ENCODE data around the gene KLK12. TPM values are rescaled to one million over a fixed set of nuclear protein-coding genes. Genes with fewer than 3 reads are reported as not detected.

KLK12 gene
- total and polyA plus RNA-seq, 9 of the 15 experiments (the other 6 are each of a cell fraction or from before 2014, with no cell fraction given): not detected

DNA sequence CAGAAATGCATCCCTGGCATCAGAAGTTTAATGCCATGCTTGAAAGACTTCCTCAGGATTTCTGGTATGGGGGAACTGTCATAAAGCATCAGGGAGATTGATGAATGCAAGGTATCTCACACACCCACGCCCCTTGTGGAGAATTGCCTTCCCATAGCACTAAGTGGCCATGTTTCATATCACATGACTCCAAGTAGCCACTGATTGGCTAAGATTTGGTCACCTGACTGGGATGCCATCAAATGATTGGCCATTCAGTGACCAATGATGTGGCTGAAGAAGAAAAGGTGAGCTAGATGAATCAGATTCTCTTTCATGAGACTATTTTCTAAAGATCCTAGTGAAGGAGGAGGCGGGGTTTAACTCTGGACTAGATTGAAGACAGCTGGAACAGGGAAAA, 40.7 kb downstream of the KLK12 start:
- 6% methylated on average over 2 of the region's 2 CpGs for WGBS (ENCODE audit: insufficient coverage, low coverage, missing lambda C conversion rate)
- Histone ChIP-seq H3K4me3 (no peak overlapping the region), H3K9me1 (ENCODE audit: control insufficient read depth, insufficient read depth, low read length) (no peaks in the 10 kb centered on the region), H2AFZ (ENCODE audit: low read depth, low read length) (peak overlapping the region; percentile 44; the same call in 1 of the 2 replicates), H4K20me1 (replicated peaks; ENCODE audit: control insufficient read depth, insufficient read depth, low read length) (no peaks in the 10 kb centered on the region), H3K27me3 (ENCODE audit: control insufficient read depth in 2 of 2, insufficient read depth in 2 of 2, low read length in 2 of 2) (peaks cover 0 to 18% of the 10 kb centered on the region in 2 experiments; a peak in 3 of 5 replicates), H3K4me2 (ENCODE audit: insufficient read depth, low read length) (no peak overlapping the region), H3K36me3 (ENCODE audit: control insufficient read depth, insufficient read depth, low read length) (no peaks in the 10 kb centered on the region), H3K9ac (ENCODE audit: insufficient read depth in 1 of 2, low read depth in 2 of 2, low read length in 2 of 2) (no peak overlapping the region), H3K9me3 (replicated peaks; ENCODE audit: control insufficient read depth, insufficient read depth, low read depth, low read length) (no peaks in the 10 kb centered on the region; the same call in 1 of the 2 replicates), H3K27ac (ENCODE audit: extremely low read depth, low read depth, low read length) (no peak overlapping the region), H3K79me2 (ENCODE audit: control insufficient read depth, insufficient read depth, low read length) (no peaks in the 10 kb centered on the region), H3K4me1 (replicated peaks in 1 of 2; ENCODE audit: control insufficient read depth in 2 of 2, insufficient read depth in 2 of 2, low read length in 2 of 2) (no peaks in the 10 kb centered on the region)
- CTCF ChIA-PET (ENCODE audit: low intra/inter-chr PET ratio): no interaction called here
- POLR2A ChIA-PET: no interaction called here
- ATAC-seq: peak; percentile 88
- peak; percentile 86 for FAIRE-seq
- intact Hi-C loops (cut with micrococcal nuclease) (no loop called here), in situ Hi-C loops (cut with MboI) (no loop called here)
- no TSS peak for BruUV-seq (replicated peaks)
- DNase-seq (ENCODE audit: extremely low read depth in 1 of 4, low spot score in 3 of 4): peak; percentile 54 to 77 (median 72)
- TF ChIP-seq, protein P1, sequence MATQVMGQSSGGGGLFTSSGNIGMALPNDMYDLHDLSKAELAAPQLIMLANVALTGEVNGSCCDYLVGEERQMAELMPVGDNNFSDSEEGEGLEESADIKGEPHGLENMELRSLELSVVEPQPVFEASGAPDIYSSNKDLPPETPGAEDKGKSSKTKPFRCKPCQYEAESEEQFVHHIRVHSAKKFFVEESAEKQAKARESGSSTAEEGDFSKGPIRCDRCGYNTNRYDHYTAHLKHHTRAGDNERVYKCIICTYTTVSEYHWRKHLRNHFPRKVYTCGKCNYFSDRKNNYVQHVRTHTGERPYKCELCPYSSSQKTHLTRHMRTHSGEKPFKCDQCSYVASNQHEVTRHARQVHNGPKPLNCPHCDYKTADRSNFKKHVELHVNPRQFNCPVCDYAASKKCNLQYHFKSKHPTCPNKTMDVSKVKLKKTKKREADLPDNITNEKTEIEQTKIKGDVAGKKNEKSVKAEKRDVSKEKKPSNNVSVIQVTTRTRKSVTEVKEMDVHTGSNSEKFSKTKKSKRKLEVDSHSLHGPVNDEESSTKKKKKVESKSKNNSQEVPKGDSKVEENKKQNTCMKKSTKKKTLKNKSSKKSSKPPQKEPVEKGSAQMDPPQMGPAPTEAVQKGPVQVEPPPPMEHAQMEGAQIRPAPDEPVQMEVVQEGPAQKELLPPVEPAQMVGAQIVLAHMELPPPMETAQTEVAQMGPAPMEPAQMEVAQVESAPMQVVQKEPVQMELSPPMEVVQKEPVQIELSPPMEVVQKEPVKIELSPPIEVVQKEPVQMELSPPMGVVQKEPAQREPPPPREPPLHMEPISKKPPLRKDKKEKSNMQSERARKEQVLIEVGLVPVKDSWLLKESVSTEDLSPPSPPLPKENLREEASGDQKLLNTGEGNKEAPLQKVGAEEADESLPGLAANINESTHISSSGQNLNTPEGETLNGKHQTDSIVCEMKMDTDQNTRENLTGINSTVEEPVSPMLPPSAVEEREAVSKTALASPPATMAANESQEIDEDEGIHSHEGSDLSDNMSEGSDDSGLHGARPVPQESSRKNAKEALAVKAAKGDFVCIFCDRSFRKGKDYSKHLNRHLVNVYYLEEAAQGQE (IDR thresholded peaks at IDR 0.05; ENCODE audit: borderline replicate concordance): peak; percentile 58
- TF ChIP-seq, protein P1 (CRISPR knock-in tag; IDR thresholded peaks at IDR 0.05; ENCODE audit: low read depth): no peak
- TF ChIP-seq FOXJ3 (CRISPR knock-in tag; IDR thresholded peaks at IDR 0.05) (no peak), PHF20 (IDR thresholded peaks at IDR 0.05; ENCODE audit: partially characterized antibody) (peak; percentile 87), CC2D1A (IDR thresholded peaks at IDR 0.05) (0 out of 2 replicates have a peak, but pooled peaks have one; percentile 42), HNRNPL (IDR thresholded peaks at IDR 0.05; ENCODE audit: low read depth, low read length) (no peak), TCF3 (CRISPR knock-in tag; IDR thresholded peaks at IDR 0.05) (no peak), FOS (IDR thresholded peaks at IDR 0.05; ENCODE audit: extremely low read depth, insufficient read length) (peak; percentile 83), NFYB (IDR thresholded peaks at IDR 0.05; ENCODE audit: extremely low read depth, insufficient read length) (peak; percentile 69), EGR1 (conservative IDR thresholded peaks at IDR 0.05) (peak; percentile 56), ZNF77 (CRISPR knock-in tag; IDR thresholded peaks at IDR 0.05) (no peak), ZNF354B (CRISPR knock-in tag; IDR thresholded peaks at IDR 0.05) (no peak), SIN3B (IDR thresholded peaks at IDR 0.05; ENCODE audit: low read depth) (0 out of 2 replicates have a peak, but pooled peaks have one; percentile 12)
- TF ChIP-seq, protein P2, sequence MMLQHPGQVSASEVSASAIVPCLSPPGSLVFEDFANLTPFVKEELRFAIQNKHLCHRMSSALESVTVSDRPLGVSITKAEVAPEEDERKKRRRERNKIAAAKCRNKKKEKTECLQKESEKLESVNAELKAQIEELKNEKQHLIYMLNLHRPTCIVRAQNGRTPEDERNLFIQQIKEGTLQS (IDR thresholded peaks at IDR 0.05): 0 out of 2 replicates have a peak, but pooled peaks have one; percentile 11
- TF ChIP-seq, protein P2 (CRISPR knock-in tag; conservative IDR thresholded peaks at IDR 0.05): no peak
- TF ChIP-seq, protein P3, sequence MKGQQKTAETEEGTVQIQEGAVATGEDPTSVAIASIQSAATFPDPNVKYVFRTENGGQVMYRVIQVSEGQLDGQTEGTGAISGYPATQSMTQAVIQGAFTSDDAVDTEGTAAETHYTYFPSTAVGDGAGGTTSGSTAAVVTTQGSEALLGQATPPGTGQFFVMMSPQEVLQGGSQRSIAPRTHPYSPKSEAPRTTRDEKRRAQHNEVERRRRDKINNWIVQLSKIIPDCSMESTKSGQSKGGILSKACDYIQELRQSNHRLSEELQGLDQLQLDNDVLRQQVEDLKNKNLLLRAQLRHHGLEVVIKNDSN (CRISPR knock-in tag; IDR thresholded peaks at IDR 0.05): peak; percentile 94

All from K562 (cell line).